Activated naive CD4-positive, alpha-beta T cell treated with anti-CD3 and anti-CD28 coated beads, Interleukin-2, amount 10 ng/mL, durations not matched to agents 7 days and 5 days (primary cell): Measurements from ENCODE around the gene CAMK1D.
"Not testable (repeated sequence)": the region's sequence is repeated elsewhere in the genome, so short reads cannot be mapped to it uniquely, and the experiment has no call there.

Experiments
- CTCF ChIA-PET: fragments of 350-600 bp; sonication (Branson Sonifier 250); formaldehyde crosslinking; loops from one replicate; lab custom pipeline; 2021; ENCODE audit warnings: antibody characterized with exemption; lab: Charles Lee
- DNase-seq: peaks from one replicate; pipeline ENCODE4 v3.0.0-alpha.2; 2020
- H3K27ac Mint-ChIP-seq: one replicate; pipeline ENCODE4 v1.8.0; 2021; ENCODE audit warnings: mild to moderate bottlenecking, moderate library complexity, mixed read lengths
- H3K27me3 Mint-ChIP-seq: one replicate; pipeline ENCODE4 v1.8.0; 2021; ENCODE audit warnings: mild to moderate bottlenecking, mixed read lengths
- H3K36me3 Mint-ChIP-seq: one replicate; pipeline ENCODE4 v1.8.0; 2021; ENCODE audit warnings: mixed read lengths
- H3K4me1 Mint-ChIP-seq: one replicate; pipeline ENCODE4 v1.8.0; 2021; ENCODE audit warnings: mixed read lengths
- H3K4me3 Mint-ChIP-seq: one replicate; pipeline ENCODE4 v1.8.0; 2021; ENCODE audit warnings: mild to moderate bottlenecking, moderate library complexity, mixed read lengths
- H3K9me3 Mint-ChIP-seq: one replicate; pipeline ENCODE4 v1.8.0; 2021; ENCODE audit warnings: mixed read lengths

CAMK1D gene

DNA sequence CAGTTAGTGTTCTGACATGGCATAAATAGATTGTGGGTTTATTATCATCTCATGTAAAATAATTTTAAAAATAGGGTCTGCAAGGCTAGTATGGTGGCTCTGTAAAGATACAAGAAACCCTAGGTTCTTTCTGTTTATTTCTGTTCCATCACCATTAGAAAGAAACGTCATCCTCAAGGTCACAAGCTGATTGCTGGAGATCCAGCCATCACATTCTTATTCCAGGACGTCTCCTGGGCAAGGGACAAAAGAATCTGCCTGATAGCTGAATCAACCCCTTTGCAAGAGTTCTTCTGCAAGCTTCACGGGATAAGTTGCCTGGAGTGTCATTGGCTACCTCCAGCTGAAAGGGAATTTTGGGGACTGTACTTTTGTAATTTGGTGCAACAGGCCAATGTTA is 184.4 kb downstream of the CAMK1D start:
- H3K36me3 Mint-ChIP-seq = no peaks in the 10 kb centered on the region
- no peak overlapping the region for H3K27ac Mint-ChIP-seq
- no peaks in the 10 kb centered on the region for H3K9me3 Mint-ChIP-seq
- no peak overlapping the region for H3K4me3 Mint-ChIP-seq
- H3K27me3 Mint-ChIP-seq = no peaks in the 10 kb centered on the region
- DNase-seq = no peak
- CTCF ChIA-PET = no interaction called here
- peaks cover 7% of the 10 kb centered on the region for H3K4me1 Mint-ChIP-seq

DNA sequence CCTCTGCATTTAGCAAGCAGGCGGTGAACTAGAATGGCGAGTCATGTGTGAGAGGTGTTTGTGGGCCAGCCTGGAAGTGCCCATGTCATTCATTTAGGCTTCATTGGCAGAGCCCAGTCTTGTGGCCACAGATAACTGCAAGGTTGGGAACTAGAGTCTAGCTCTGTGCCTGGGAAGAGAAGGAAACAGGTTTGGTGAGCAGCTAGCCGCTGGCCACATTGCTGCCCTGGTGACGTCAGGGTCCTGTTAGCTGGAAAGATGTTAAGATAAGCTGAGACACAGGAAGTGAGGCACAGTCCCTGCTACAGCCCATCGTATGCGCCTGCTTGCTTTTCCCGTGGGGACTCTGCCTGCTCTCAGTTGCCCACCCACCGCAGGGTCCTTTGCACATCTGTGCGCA is 185.5 kb downstream of the CAMK1D start:
- no peak overlapping the region for H3K27ac Mint-ChIP-seq
- H3K9me3 Mint-ChIP-seq = no peaks in the 10 kb centered on the region
- no peak for DNase-seq
- no peak overlapping the region for H3K4me3 Mint-ChIP-seq
- no peaks in the 10 kb centered on the region for H3K27me3 Mint-ChIP-seq
- H3K36me3 Mint-ChIP-seq = no peaks in the 10 kb centered on the region
- H3K4me1 Mint-ChIP-seq = peaks cover 7% of the 10 kb centered on the region
- CTCF ChIA-PET = no interaction called here

DNA sequence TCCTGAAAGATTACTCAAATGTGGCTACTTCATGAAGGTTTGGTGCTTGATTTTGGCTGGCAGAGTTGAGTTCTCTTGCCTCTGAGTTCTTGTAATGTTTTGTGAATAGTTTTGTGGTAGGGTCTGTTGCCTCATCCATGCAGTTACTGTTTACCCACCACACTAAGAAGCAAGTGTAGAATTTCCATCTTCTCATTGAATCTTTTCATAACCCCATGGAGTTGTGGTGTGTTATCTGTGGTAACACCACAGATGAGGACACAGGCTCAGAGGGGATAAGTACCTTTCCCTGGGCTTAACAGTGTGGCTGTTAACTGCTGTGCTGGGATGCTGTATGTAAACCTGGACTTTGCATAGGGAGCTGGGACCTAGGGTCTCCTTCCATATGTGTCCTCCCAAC is 186.3 kb downstream of the CAMK1D start:
- Mint-ChIP-seq H3K27me3 (no peaks in the 10 kb centered on the region), H3K4me1 (peaks cover 7% of the 10 kb centered on the region), H3K27ac (no peak overlapping the region), H3K9me3 (no peaks in the 10 kb centered on the region), H3K36me3 (no peaks in the 10 kb centered on the region), H3K4me3 (no peak overlapping the region)
- CTCF ChIA-PET = no interaction called here
- DNase-seq = no peak

DNA sequence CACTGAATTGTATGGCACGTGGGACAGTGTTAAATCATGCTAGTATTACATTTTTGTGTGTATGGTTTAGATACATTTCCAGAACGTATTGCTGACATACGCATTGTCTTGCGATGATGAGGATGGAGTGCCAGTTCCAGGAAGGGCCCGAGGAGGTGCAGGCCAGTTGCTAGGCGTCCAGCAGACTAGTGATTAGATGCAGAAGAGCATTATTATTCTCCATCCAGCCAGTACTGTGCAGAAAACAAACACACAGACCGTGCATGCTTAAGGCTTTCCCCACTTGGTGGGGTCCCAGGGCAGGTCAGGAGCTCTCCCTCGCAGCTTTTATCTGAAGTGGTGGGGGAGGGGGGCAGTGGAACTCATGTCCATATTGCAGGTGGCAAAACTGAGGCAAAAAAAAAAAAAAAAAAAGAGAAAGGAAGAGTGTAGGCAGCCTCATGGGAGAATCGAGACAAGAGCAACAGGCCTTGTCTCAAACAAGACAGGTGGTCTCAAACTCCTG is 189.2 kb downstream of the CAMK1D start:
- Mint-ChIP-seq H3K27ac (no peak overlapping the region), H3K4me1 (peaks cover 7% of the 10 kb centered on the region), H3K36me3 (no peaks in the 10 kb centered on the region), H3K4me3 (no peak overlapping the region), H3K9me3 (no peaks in the 10 kb centered on the region), H3K27me3 (no peaks in the 10 kb centered on the region)
- CTCF ChIA-PET = no interaction called here
- DNase-seq = no peak

DNA sequence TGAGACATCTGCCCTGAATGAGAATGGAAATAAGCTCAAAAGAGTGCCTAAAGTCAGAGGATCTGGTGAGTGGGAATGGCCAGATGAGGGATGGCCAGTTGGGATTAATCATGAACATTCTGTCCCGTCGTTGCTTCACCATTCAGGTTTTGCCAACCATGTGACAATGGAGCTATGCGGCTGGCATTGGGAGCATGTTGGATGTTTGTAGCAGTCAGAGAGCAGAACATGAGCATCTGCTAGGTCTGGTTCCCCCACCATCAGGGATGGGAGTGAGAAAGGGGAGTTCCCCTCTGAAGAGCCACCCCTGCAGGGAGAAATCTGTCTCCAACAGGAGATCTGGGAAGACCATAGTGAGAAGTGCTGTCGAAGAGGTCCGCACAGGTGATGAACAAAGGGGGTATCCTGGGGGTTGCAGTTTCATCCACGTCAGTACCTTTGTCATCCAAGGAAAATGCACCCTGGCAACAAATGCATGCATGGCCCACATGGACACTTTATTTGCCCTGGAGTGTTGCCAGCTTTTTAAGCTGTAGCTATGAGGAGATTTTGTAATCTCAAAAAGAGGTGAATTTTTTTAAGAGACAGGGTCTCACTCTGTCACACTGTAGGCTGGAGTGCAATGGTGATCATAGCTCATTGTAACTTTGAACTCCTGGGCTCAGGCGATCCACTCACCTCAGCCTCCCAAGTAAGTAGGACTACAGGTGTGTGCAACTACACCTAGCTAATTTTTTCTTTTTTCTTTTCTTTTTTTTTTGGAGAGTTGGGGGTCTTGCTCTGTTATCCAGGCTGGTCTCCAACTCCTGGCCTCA is 190.2 kb downstream of the CAMK1D start:
- Mint-ChIP-seq H3K27ac (no peak overlapping the region), H3K27me3 (no peaks in the 10 kb centered on the region), H3K36me3 (no peaks in the 10 kb centered on the region), H3K4me3 (no peak overlapping the region), H3K9me3 (no peaks in the 10 kb centered on the region), H3K4me1 (peaks cover 7% of the 10 kb centered on the region)
- DNase-seq = no peak
- CTCF ChIA-PET = interaction anchor here (0.6 kb wide), 1 partner anchor 349 kb away, joined by 3 read pairs; no protein-coding TSS in a partner anchor

DNA sequence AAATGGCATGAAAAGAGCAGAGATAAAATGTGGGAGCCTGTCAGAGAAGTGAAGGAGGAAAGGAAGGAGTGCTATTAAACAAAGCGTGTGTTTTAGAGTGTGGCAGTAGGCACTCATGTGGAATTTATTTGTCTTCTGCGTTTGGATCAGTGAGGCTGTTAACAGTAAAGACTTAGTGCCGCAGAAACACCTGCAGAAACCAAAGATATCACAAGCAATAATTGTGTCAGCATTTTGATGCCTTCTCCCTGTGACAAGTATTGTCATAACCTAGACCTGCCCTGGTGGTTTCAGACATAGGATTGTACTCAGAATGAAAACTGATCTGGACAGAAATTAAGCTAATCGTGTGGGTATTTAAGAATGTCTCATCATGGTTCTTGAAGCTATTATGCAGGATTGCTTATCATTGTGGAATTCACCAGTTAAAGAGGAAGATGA is 191.0 kb downstream of the CAMK1D start:
- H3K36me3 Mint-ChIP-seq = peaks cover 2% of the 10 kb centered on the region
- no peak for DNase-seq
- H3K4me1 Mint-ChIP-seq = no peaks in the 10 kb centered on the region
- peaks cover 2% of the 10 kb centered on the region for H3K9me3 Mint-ChIP-seq
- H3K4me3 Mint-ChIP-seq = no peak overlapping the region
- CTCF ChIA-PET = no interaction called here
- no peak overlapping the region for H3K27ac Mint-ChIP-seq
- no peaks in the 10 kb centered on the region for H3K27me3 Mint-ChIP-seq

DNA sequence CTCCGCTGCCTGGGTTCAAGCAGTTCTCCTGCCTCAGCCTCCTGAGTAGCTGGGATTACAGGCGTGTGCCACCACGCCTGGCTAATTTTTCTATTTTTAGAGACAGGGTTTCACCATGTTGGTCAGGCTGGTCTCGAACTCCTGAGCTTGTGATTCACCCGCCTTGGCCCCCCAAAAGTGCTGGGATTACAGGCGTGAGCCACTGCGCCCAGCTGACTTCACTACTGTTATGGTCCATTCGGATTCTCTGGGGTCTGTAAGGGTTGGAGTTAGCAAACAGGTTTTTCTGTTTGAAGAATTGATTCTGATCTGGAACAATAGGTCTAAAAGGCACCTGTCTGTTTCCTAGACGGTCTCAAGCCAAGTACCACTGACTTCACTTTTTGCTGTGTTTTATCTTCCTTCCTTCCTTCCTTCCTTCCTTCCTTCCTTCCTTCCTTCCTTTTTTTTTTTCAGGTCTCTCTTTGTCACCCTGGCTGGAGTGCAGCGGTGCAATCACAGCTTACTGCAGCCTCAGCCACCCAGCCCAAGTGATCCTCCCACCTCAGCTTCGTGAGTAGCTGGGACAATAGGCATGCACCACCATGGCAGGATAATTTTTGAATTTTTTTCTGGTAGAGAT is 192.2 kb downstream of the CAMK1D start:
- no peak overlapping the region for H3K27ac Mint-ChIP-seq
- H3K4me1 Mint-ChIP-seq = peaks cover 6% of the 10 kb centered on the region
- no peak for DNase-seq
- H3K4me3 Mint-ChIP-seq = no peak overlapping the region
- peaks cover 7% of the 10 kb centered on the region for H3K36me3 Mint-ChIP-seq
- CTCF ChIA-PET = no interaction called here
- peaks cover 9% of the 10 kb centered on the region for H3K9me3 Mint-ChIP-seq
- H3K27me3 Mint-ChIP-seq = no peaks in the 10 kb centered on the region

DNA sequence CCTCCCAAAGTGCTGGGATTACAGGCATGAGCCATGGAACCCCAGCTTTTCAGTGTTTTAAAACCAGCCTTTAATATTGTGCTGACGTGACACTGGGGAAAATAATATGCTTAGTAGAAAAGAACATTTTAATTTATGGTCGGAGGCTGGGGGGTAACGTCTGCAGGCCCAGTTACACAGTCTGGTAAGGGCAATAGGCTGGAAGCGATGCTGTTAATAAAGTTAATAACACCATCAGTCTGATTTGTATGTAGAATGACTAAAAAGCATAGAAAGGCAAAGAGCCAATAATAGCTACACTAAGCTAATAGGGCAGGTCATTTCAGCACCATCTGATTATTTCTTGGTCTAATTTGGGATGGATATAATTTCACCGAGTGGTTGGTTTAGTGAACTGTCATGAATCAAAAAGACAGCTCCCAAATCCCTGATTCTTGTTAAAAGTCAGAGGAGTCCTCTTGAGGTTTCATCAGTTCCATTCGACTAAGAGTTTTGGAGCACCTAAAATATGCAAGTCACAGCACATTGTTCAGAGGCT is 192.9 kb downstream of the CAMK1D start:
- Mint-ChIP-seq H3K36me3 (peaks cover 7% of the 10 kb centered on the region), H3K9me3 (peaks cover 9% of the 10 kb centered on the region), H3K27ac (no peak overlapping the region), H3K4me3 (no peak overlapping the region), H3K4me1 (peaks cover 11% of the 10 kb centered on the region), H3K27me3 (no peaks in the 10 kb centered on the region)
- DNase-seq = no peak
- CTCF ChIA-PET = no interaction called here

DNA sequence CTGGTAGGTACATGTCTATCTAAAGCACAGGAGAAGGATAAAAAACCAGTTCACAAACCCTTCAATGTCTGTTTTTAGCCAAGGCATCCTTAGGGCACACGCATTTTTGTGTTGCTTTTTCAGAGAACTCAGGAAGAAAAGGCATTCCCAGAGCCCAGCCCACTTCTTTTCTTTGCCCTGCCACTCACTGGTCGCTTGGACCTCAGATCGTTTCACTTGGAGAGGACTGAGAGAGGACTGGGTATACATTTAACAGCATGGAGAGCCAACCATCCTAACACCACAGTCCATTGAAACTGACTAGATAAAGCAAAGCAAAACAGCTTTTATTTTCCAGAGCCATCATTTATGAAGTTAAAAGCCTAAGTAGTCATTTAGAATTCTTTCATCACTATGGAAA is 194.2 kb downstream of the CAMK1D start:
- Mint-ChIP-seq H3K27ac (no peak overlapping the region), H3K9me3 (peaks cover 9% of the 10 kb centered on the region), H3K4me3 (no peak overlapping the region), H3K4me1 (peaks cover 21% of the 10 kb centered on the region), H3K36me3 (peaks cover 7% of the 10 kb centered on the region), H3K27me3 (no peaks in the 10 kb centered on the region)
- DNase-seq = no peak
- CTCF ChIA-PET = no interaction called here

DNA sequence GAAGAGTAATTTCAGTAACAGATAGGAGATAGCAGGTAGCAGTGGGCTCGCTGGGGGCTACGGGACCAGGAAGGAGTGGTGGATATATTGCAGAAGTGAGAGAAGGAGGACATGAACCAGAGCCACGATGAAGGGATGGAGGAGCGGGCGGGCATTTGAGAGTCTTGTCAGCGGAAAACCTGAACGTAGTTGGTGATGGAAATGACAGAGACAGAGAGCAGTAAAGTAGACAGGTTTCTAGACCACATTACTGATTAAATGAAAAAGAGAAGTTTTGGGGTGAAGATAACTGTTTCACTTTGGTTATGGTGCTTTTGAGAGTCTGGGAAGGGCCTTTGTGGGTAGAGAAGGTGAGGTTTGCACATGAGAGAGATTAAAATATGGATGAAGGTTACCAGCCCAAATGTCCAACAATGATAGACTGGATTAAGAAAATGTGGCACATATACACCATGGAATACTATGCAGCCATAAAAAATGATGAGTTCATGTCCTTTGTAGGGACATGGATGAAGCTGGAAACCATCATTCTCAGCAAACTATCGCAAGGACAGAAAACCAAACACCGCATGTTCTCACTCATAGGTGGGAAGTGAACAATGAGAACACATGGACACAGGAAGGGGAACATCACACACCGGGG is 196.9 kb downstream of the CAMK1D start:
- CTCF ChIA-PET, H3K4me3 Mint-ChIP-seq, H3K36me3 Mint-ChIP-seq, H3K27me3 Mint-ChIP-seq, H3K27ac Mint-ChIP-seq, H3K9me3 Mint-ChIP-seq, DNase-seq: not testable (repeated sequence)
- H3K4me1 Mint-ChIP-seq = peaks cover 24% of the 10 kb centered on the region

DNA sequence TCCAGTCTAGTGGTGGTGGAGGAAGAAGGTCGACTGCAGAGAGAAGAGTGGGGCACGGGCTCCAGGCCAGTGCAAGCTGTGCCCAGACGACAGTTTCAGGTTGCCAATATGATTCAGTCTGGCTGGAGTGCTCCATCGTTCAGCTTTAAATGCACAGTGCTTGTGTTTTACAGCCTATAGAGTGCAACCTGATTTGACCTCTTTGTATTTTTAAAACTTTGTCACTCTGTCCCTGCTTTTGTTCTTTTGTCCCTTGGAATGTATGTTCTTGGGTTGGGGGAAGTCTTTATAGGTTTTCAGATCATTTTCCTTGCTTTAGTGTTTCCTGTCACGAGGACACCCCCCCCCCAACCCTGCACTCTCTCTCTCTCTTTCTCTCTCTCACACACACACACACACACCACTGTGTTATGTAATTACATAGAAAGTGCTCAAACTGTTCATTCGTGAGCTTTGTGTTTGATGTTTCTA is 198.0 kb downstream of the CAMK1D start:
- DNase-seq = no peak
- Mint-ChIP-seq H3K27me3 (no peaks in the 10 kb centered on the region), H3K4me3 (no peak overlapping the region), H3K9me3 (peaks cover 9% of the 10 kb centered on the region), H3K36me3 (peaks cover 7% of the 10 kb centered on the region), H3K4me1 (peaks cover 24% of the 10 kb centered on the region), H3K27ac (peak overlapping the region; percentile 53)
- CTCF ChIA-PET = interaction anchor here (1.0 kb wide), 1 partner anchor 62 kb away, joined by 3 read pairs; no protein-coding TSS in a partner anchor

DNA sequence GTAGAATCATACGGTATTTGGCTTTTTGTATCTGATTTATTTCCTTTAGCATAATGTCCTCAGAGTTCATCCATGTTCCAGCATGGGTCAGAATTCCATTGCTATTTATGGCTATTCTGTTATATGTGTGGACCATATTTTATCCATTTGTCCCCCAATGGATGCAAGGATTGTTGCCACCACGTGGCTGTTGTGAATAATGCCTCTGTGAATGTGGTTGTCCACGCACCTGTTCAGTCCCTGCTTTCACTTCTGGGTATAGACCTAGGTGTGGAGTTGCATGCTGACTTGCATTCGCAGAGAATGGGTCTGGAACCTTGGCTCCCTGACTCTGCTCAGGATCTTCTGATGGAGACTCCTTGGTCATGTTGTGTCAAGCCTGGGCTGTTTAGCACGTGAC is 199.9 kb downstream of the CAMK1D start:
- Mint-ChIP-seq H3K27ac (no peak overlapping the region), H3K4me1 (peaks cover 24% of the 10 kb centered on the region), H3K9me3 (peaks cover 9% of the 10 kb centered on the region), H3K4me3 (no peak overlapping the region), H3K36me3 (peaks cover 7% of the 10 kb centered on the region), H3K27me3 (no peaks in the 10 kb centered on the region)
- DNase-seq = no peak
- CTCF ChIA-PET = no interaction called here

DNA sequence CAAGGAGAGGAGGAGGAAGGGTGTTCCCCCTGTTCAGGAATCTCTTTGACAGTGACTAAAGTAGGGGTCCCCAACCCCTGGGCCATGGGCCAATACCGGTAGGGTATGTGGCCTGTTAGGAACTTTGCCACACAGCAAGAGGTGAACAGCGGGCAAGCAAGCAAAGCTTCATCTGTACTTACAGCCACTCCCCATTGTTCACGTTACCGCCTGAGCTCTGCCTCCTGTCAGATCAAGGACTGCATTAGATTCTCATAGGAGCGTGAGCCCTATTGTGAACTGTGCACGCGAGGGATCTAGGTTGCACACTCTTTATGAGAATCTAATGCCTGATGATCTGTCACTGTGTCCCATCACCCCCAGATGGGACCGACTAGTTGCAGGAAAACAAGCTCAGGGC is 201.6 kb downstream of the CAMK1D start:
- Mint-ChIP-seq H3K27ac (no peak overlapping the region), H3K4me1 (peaks cover 22% of the 10 kb centered on the region), H3K36me3 (peaks cover 4% of the 10 kb centered on the region), H3K27me3 (no peaks in the 10 kb centered on the region), H3K9me3 (peaks cover 4% of the 10 kb centered on the region), H3K4me3 (no peak overlapping the region)
- CTCF ChIA-PET = no interaction called here
- DNase-seq = no peak

DNA sequence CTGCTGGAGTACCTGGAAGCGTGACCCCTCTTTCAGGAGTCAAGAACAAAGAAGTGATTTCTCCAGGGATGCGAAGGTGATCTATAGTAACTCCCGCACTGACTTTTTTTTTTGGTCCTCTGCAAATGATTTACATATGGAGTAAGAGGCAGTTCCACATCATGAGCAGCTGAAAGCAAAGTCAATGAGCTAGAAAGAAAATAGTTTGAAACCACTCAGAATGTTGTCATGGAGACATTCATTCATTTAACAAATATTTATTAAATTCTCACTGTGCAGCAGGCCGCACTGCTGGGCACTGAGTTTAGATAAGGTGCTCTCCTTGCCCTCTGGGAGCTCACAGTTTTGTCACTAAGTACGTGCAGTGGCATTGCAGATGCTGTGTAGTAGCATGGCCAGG is 206.7 kb downstream of the CAMK1D start:
- H3K4me3 Mint-ChIP-seq = no peak overlapping the region
- H3K36me3 Mint-ChIP-seq = no peaks in the 10 kb centered on the region
- no peak for DNase-seq
- H3K27ac Mint-ChIP-seq = no peak overlapping the region
- H3K9me3 Mint-ChIP-seq = no peaks in the 10 kb centered on the region
- no peaks in the 10 kb centered on the region for H3K27me3 Mint-ChIP-seq
- CTCF ChIA-PET = interaction anchor here (0.5 kb wide), 1 partner anchor 11 kb away, joined by 3 read pairs; no protein-coding TSS in a partner anchor
- no peaks in the 10 kb centered on the region for H3K4me1 Mint-ChIP-seq
